Natural killer cell treated with Interleukin-12 subunit alpha and Interleukin-12 subunit beta and Interleukin-15 and Interleukin-18, amount 100 ng/mL, for 72 hours (primary cell): ENCODE results near the gene COL7A1. TPM values are rescaled to one million over a fixed set of nuclear protein-coding genes. Genes with fewer than 3 reads are reported as not detected.

Experiments
- ATAC-seq, 2 donors: fragments of 150-1000 bp; cut with Tn5 transposase in 1 of 2; sonication (Bioruptor Pico), chemical (Tn5 transposase) in 1 of 2; 2 replicates each; pipeline ENCODE4 v1.10.0; 2021
- DNase-seq: peaks from one replicate; pipeline ENCODE4 v3.0.0; 2022; ENCODE audit warnings: low spot score
- H3K27ac Mint-ChIP-seq, 2 donors: 1 replicate in 1 of 2; 2 replicates in 1 of 2; pipeline ENCODE4 v1.8.0; 2022; ENCODE audit warnings: mixed read lengths in 2 of 2, mild to moderate bottlenecking in 1 of 2, moderate library complexity in 1 of 2
- H3K27me3 Mint-ChIP-seq, 2 donors: 1 replicate in 1 of 2; 2 replicates in 1 of 2; pipeline ENCODE4 v1.8.0; 2022; ENCODE audit warnings: mixed read lengths in 2 of 2
- H3K36me3 Mint-ChIP-seq: one replicate; pipeline ENCODE4 v1.8.0; 2022; ENCODE audit warnings: mixed read lengths
- H3K4me1 Mint-ChIP-seq, 2 donors: 1 replicate in 1 of 2; 2 replicates in 1 of 2; pipeline ENCODE4 v1.8.0; 2022; ENCODE audit warnings: low read depth in 2 of 2, mixed read lengths in 2 of 2, mild to moderate bottlenecking in 1 of 2
- H3K4me3 Mint-ChIP-seq: one replicate; pipeline ENCODE4 v1.8.0; 2022; ENCODE audit warnings: mixed read lengths
- H3K9me3 Mint-ChIP-seq: 2 replicates; pipeline ENCODE4 v1.8.0; 2022; ENCODE audit warnings: mixed read lengths
- total RNA-seq, 2 donors: library from RNA; stranded (reverse); gene quantifications; one replicate each; pipeline ENCODE4 v1.2.3, GENCODE V29; 2022

The COL7A1 gene
- total RNA-seq, 2 donors from 2014 or later, result 1.5 to 1.8 TPM

DNA sequence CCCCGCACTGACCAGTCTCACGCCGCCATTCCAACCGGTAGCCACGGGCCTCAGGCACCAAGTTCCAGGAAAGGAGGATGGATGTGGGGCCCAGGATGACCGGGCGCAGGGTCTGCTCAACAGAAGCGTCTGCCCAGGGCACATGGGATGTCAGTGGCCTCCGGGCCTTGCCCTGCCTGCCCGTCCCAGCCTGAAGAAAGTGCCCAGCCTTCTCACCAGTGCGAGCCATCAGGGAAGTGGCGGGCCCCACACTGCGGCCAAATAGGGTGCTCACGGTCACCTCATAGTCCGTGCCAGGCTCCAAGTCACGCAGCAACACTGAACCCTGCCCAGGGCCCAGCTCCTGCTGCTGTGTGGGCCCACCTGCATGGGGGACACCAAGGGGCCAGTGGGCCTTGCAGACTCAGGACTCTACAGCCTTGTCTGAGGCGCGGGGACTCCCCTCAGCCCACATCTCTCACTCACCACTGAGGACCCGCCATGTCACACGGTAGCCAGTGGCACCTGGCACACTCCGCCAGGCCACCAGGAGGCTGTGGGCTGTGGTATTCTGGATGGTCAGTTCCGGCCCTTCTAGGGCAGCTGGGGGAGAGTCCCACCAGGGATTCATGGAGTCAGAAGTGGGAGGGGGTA, 3.1 kb downstream of the COL7A1 start:
- no peaks in the 10 kb centered on the region for H3K9me3 Mint-ChIP-seq
- H3K27ac Mint-ChIP-seq, result no peak overlapping the region
- H3K27me3 Mint-ChIP-seq, result peaks cover 13 to 32% of the 10 kb centered on the region in 2 donors
- H3K4me3 Mint-ChIP-seq, result no peak overlapping the region
- no peaks in the 10 kb centered on the region for H3K36me3 Mint-ChIP-seq
- no peak for DNase-seq
- ATAC-seq, result no peak
- H3K4me1 Mint-ChIP-seq, result peaks cover 0 to 4% of the 10 kb centered on the region in 2 donors

DNA sequence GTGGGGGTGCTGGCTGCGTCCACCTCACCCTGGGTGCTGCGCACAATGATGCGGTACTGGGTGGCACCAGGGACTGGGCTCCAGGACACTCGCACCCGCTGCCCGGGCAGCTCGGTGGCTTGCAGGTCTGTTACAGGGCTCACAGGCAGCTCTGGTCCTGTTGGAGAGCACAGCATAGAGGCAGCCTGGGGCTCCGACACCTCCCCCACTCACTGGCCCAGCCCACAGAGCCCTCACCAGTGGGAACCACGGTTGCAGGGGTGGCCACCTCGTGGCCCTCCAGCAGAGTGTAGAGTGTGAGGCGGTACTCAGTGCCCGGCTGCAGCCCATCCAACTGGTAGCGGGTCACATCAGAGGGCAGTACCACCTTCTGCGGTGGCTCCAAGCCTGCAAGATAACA, 3.7 kb downstream of the COL7A1 start:
- peaks cover 0 to 4% of the 10 kb centered on the region in 2 donors for H3K4me1 Mint-ChIP-seq
- ATAC-seq (no peak), DNase-seq (no peak)
- H3K27me3 Mint-ChIP-seq, result peaks cover 13 to 33% of the 10 kb centered on the region in 2 donors
- H3K9me3 Mint-ChIP-seq, result no peaks in the 10 kb centered on the region
- no peak overlapping the region for H3K27ac Mint-ChIP-seq
- H3K4me3 Mint-ChIP-seq, result no peak overlapping the region
- H3K36me3 Mint-ChIP-seq, result no peaks in the 10 kb centered on the region

DNA sequence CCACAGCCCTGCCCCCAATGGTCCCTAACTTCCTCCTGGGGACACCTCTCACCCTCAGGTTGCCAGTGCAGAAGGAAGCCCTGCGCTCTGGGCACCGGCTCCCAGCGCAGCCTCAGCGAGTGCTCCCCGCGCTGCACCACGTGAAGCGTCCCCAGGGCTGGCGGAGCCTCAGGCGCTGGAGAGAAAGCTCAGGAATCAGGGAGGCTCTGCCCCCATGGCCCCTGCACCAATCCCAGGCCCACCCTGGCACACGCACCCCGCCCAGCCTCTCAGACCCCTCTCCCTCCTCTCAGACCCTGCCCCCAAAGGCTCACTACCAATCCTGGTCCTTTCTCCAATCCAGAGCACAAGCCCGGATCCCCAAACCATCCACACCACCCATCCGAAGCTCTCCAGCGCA, 6.9 kb downstream of the COL7A1 start:
- DNase-seq, result no peak
- no peaks in the 10 kb centered on the region for H3K9me3 Mint-ChIP-seq
- ATAC-seq, result no peak
- peaks cover 13 to 28% of the 10 kb centered on the region in 2 donors for H3K27me3 Mint-ChIP-seq
- no peaks in the 10 kb centered on the region for H3K4me1 Mint-ChIP-seq
- H3K36me3 Mint-ChIP-seq, result no peaks in the 10 kb centered on the region
- H3K4me3 Mint-ChIP-seq, result no peak overlapping the region
- no peak overlapping the region for H3K27ac Mint-ChIP-seq

DNA sequence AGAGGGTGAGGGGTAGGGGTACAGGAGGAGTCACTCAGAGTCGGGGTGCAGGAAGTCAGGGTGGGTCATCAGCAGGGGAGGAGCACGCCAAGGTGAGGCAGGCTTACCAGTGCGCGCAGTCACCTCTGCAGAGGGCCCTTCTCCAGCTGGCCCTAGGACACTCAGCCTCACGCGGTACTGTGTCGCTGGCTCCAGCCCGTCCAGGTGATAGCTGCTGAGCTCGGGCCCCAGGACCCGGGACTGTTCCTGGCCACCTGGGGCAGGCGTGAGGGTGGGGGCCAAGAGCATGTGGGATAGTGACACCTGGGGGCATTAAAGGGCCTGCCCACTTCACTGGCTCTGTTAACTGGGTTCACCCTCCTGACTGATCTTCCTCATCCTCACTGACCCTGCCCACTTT, 7.4 kb downstream of the COL7A1 start:
- H3K27ac Mint-ChIP-seq, result no peak overlapping the region
- no peak for ATAC-seq
- DNase-seq, result no peak

GRCh38 chr3:48585411-48585810, 9.7 kb downstream of the COL7A1 start:
- Mint-ChIP-seq H3K36me3 (no peaks in the 10 kb centered on the region), H3K9me3 (no peaks in the 10 kb centered on the region), H3K27ac (no peak overlapping the region), H3K4me3 (no peak overlapping the region), H3K27me3 (peaks cover 13 to 17% of the 10 kb centered on the region in 2 donors), H3K4me1 (no peaks in the 10 kb centered on the region)
- no peak for DNase-seq
- ATAC-seq, result no peak

More for the DNA sequence above, 7.4 kb downstream of the COL7A1 start:
- H3K36me3 Mint-ChIP-seq, result no peaks in the 10 kb centered on the region
- H3K4me3 Mint-ChIP-seq, result no peak overlapping the region
- H3K9me3 Mint-ChIP-seq, result no peaks in the 10 kb centered on the region
- H3K27me3 Mint-ChIP-seq, result peaks cover 13 to 25% of the 10 kb centered on the region in 2 donors
- H3K4me1 Mint-ChIP-seq, result no peaks in the 10 kb centered on the region

GRCh38 chr3:48584836-48585235, 10.3 kb downstream of the COL7A1 start:
- H3K9me3 Mint-ChIP-seq, result no peaks in the 10 kb centered on the region
- no peak overlapping the region for H3K27ac Mint-ChIP-seq
- no peak for DNase-seq
- no peak overlapping the region for H3K4me3 Mint-ChIP-seq
- H3K27me3 Mint-ChIP-seq, result peaks cover 11 to 15% of the 10 kb centered on the region in 2 donors
- ATAC-seq, result no peak
- no peaks in the 10 kb centered on the region for H3K4me1 Mint-ChIP-seq
- H3K36me3 Mint-ChIP-seq, result no peaks in the 10 kb centered on the region

DNA sequence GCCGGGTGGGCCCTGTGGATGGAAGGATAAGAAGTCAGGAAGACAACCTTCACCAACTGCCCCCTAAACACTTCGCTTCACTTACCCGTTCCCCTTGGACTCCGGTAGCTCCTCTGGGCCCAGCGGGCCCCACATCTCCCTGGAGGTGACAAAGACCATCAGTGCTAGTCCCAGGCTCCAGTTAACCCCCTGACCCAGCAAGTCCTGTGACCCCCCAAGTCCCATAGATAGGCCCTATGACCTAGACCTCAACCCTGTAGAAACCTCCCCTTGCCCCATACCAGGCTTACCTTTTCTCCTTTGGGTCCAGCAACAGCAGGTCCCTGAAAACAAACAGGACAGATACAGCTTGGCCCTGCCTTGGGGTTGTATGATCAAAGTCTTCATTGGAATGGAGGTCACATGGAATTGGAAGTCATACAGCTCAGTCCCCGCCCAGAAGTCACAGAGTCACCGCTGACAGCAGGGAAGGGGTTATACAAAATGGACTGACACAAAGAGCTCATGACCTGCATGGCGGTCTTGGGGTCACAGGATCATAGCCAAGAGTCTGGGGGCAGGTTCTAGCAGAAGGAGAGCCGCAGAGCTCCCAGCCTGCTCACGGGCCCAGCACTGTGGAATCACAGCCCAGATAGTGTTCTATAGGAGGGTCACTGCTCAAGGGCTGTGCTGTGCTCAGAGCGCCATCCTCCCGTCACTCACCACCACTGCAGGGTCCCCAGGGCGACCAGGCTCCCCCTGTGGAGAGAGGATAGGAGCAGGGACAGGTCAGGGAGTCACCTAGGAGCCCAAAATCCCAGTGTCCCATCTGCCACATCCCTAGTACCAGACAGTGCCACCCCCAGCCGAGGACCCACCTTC, 13.3 kb downstream of the COL7A1 start:
- no peaks in the 10 kb centered on the region for H3K9me3 Mint-ChIP-seq
- DNase-seq (no peak), ATAC-seq (no peak)
- H3K27me3 Mint-ChIP-seq, result no peaks in the 10 kb centered on the region
- H3K4me1 Mint-ChIP-seq, result no peaks in the 10 kb centered on the region
- H3K36me3 Mint-ChIP-seq, result no peaks in the 10 kb centered on the region
- no peak overlapping the region for H3K4me3 Mint-ChIP-seq
- no peak overlapping the region for H3K27ac Mint-ChIP-seq

DNA sequence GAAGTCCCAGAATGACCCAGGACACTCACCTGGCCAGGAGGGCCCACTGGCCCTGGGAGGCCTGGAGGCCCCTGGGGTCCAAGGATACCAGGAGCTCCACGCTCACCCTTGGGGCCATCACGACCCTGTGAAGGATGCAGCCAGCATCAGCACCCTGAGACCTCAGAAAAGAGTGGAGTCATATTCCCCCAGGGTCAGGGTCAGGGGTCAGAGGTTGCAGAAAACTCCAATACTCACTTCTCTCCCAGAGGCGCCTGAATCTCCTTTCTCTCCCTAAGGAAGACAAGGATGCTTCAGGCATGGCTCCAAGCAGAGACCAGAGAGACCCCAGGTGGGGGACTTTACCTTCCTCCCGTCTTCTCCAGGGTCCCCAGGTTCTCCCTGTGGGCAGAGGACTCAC, 18.5 kb downstream of the COL7A1 start:
- H3K4me3 Mint-ChIP-seq, result no peak overlapping the region
- no peaks in the 10 kb centered on the region for H3K9me3 Mint-ChIP-seq
- no peaks in the 10 kb centered on the region for H3K36me3 Mint-ChIP-seq
- H3K27ac Mint-ChIP-seq, result no peak overlapping the region
- no peaks in the 10 kb centered on the region for H3K4me1 Mint-ChIP-seq
- H3K27me3 Mint-ChIP-seq, result no peaks in the 10 kb centered on the region
- ATAC-seq (no peak), DNase-seq (no peak)

GRCh38 chr3:48575366-48575765, 19.8 kb downstream of the COL7A1 start:
- Mint-ChIP-seq H3K4me3 (no peak overlapping the region), H3K27me3 (no peaks in the 10 kb centered on the region), H3K9me3 (no peaks in the 10 kb centered on the region), H3K36me3 (no peaks in the 10 kb centered on the region), H3K27ac (no peak overlapping the region), H3K4me1 (no peaks in the 10 kb centered on the region)
- no peak for ATAC-seq
- DNase-seq, result no peak

GRCh38 chr3:48573973-48574585, 21.1 kb downstream of the COL7A1 start:
- Mint-ChIP-seq H3K9me3 (no peaks in the 10 kb centered on the region), H3K27ac (no peak overlapping the region), H3K4me1 (no peaks in the 10 kb centered on the region), H3K36me3 (no peaks in the 10 kb centered on the region), H3K4me3 (no peak overlapping the region), H3K27me3 (no peaks in the 10 kb centered on the region)
- ATAC-seq (no peak), DNase-seq (no peak)

GRCh38 chr3:48572517-48572916, 22.6 kb downstream of the COL7A1 start:
- H3K9me3 Mint-ChIP-seq, result no peaks in the 10 kb centered on the region

DNA sequence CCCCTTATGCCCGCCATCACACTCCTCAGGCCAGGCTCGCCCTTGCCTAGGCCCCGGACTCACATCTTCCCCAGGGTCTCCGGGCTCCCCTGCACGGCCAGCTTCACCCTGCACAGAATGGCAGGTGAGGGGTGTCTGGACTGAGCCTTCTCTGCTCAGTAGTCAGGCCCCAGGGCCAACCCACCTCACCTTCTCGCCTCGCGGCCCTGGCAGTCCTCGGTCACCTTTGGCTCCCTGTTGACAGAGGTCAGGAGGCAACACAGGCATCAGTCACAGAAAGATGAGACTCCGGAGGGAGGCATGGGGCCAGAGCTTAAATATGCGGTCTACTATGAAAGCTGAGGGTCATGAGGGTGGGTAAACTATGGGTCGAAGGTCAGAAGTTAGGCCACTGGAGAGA, 23.2 kb downstream of the COL7A1 start:
- H3K27me3 Mint-ChIP-seq, result no peaks in the 10 kb centered on the region
- no peak overlapping the region for H3K27ac Mint-ChIP-seq
- H3K4me1 Mint-ChIP-seq, result peaks cover 0 to 2% of the 10 kb centered on the region in 2 donors
- H3K4me3 Mint-ChIP-seq, result no peak overlapping the region
- H3K9me3 Mint-ChIP-seq, result no peaks in the 10 kb centered on the region
- DNase-seq (no peak), ATAC-seq (no peak)
- H3K36me3 Mint-ChIP-seq, result no peaks in the 10 kb centered on the region

More at GRCh38 chr3:48572517-48572916, 22.6 kb downstream of the COL7A1 start:
- no peaks in the 10 kb centered on the region for H3K27me3 Mint-ChIP-seq
- DNase-seq (no peak), ATAC-seq (no peak)
- H3K4me3 Mint-ChIP-seq, result no peak overlapping the region
- no peak overlapping the region for H3K27ac Mint-ChIP-seq
- H3K36me3 Mint-ChIP-seq, result no peaks in the 10 kb centered on the region
- H3K4me1 Mint-ChIP-seq, result no peaks in the 10 kb centered on the region

- no peaks in the 10 kb centered on the region for H3K36me3 Mint-ChIP-seq
- no peak overlapping the region for H3K4me3 Mint-ChIP-seq
- H3K27me3 Mint-ChIP-seq, result no peaks in the 10 kb centered on the region
- ATAC-seq, result no peak
- DNase-seq, result no peak
- no peak overlapping the region for H3K27ac Mint-ChIP-seq
- peaks cover 10% of the 10 kb centered on the region in 2 donors for H3K4me1 Mint-ChIP-seq
- no peaks in the 10 kb centered on the region for H3K9me3 Mint-ChIP-seq
Observed at GRCh38 chr3:48569808-48570450, 25.2 kb downstream of the COL7A1 start.

- Mint-ChIP-seq H3K27me3 (no peaks in the 10 kb centered on the region), H3K4me1 (peaks cover 10% of the 10 kb centered on the region in 2 donors), H3K36me3 (no peaks in the 10 kb centered on the region), H3K27ac (no peak overlapping the region), H3K4me3 (no peak overlapping the region), H3K9me3 (no peaks in the 10 kb centered on the region)
- no peak for ATAC-seq
- DNase-seq, result no peak
Observed at GRCh38 chr3:48569400-48569799, 25.7 kb downstream of the COL7A1 start.
